NCI-H146 treated with DMSO at 0.1 percent for 48 hours (cell line): ENCODE measurements around the gene PPP1R14B.

Experiments used
- DNase-seq: peaks from one replicate; lab custom pipeline; 2025; ENCODE audit not compliant: unreplicated experiment; lab: John Stamatoyannopoulos, UW

Gene PPP1R14B

GRCh38 chr11:64231546-64231945 lies 15.2 kb downstream of the PPP1R14B start:
- no peak for DNase-seq

- DNase-seq, result no peak
These were observed 15.8 kb downstream of the PPP1R14B start for GRCh38 chr11:64230985-64231365.

GRCh38 chr11:64230171-64230984 lies 16.4 kb downstream of the PPP1R14B start, which contains the start of gene DNAJC4:
Gene DNAJC4 (plus strand): TSS chr11:64230548. CDS start chr11:64230855, 307 bp downstream.
- peak; percentile 93 for DNase-seq

- no peak for DNase-seq
These were observed 17.0 kb downstream of the PPP1R14B start for GRCh38 chr11:64229744-64230170.

GRCh38 chr11:64229090-64229743 lies 17.5 kb downstream of the PPP1R14B start:
- DNase-seq, result no peak

GRCh38 chr11:64227405-64227956 lies 19.3 kb downstream of the PPP1R14B start:
- DNase-seq, result no peak

- DNase-seq, result peak; percentile 21
These were observed 20.2 kb downstream of the PPP1R14B start for GRCh38 chr11:64226507-64227051.

GRCh38 chr11:64225608-64226506 lies 20.9 kb downstream of the PPP1R14B start, which contains the start of the genes NUDT22 and TRPT1:
Gene NUDT22 (plus strand): TSS chr11:64226274. CDS start chr11:64226653, 379 bp downstream.
Gene TRPT1 (minus strand): TSS chr11:64226186. CDS start chr11:64225860, 326 bp downstream.
- peak; percentile 60 for DNase-seq

- no peak for DNase-seq
These were observed 21.7 kb downstream of the PPP1R14B start for GRCh38 chr11:64224891-64225607.

- DNase-seq, result no peak
These were observed 22.4 kb downstream of the PPP1R14B start for GRCh38 chr11:64224151-64224890.

GRCh38 chr11:64223001-64223651 lies 23.6 kb downstream of the PPP1R14B start:
- no peak for DNase-seq

- no peak for DNase-seq
These were observed 24.1 kb downstream of the PPP1R14B start for GRCh38 chr11:64222651-64223000.

GRCh38 chr11:64220798-64221197 lies 25.9 kb downstream of the PPP1R14B start:
- DNase-seq, result no peak

GRCh38 chr11:64220271-64220670 lies 26.5 kb downstream of the PPP1R14B start:
- no peak for DNase-seq

- no peak for DNase-seq
These were observed 27.0 kb downstream of the PPP1R14B start for GRCh38 chr11:64219755-64220154.

- no peak for DNase-seq
These were observed 27.4 kb downstream of the PPP1R14B start for GRCh38 chr11:64219354-64219684.

- no peak for DNase-seq
These were observed 28.0 kb downstream of the PPP1R14B start for GRCh38 chr11:64218628-64219353.

- DNase-seq, result no peak
These were observed 29.9 kb downstream of the PPP1R14B start for GRCh38 chr11:64216879-64217278.
